HL-60 (cell line): ENCODE results near the gene ERCC1.

Experiments
- POLR2AphosphoS5 ChIP-seq: IDR thresholded peaks from 2 replicates; pipeline ENCODE4 v1.6.1; 2012; ENCODE audit warnings: low read depth
- TF ChIP-seq, protein P1 (sequence below): IDR thresholded peaks from one replicate; pipeline ENCODE4 v1.5.1; 2011; ENCODE audit warnings: low read length, control low read depth, inconsistent platforms; ENCODE audit not compliant: insufficient read depth

DNA sequence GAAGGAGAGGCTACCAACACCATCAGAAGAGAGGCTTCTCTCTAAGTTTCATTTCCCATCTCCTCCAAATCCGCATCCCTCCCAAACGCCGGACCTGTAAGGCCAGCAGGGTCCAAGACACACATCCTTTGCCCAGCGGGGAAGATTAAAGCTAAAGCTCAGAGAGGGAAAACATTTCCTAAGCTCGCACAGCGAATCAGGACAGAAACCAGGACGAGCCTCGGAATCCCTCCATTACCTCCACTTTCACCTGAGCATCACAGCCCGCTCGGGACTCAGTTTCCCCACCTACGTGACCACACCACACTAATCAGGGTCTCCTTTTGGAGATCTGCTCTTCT lies 43.4 kb upstream of the ERCC1 start:
- TF ChIP-seq, protein P1, sequence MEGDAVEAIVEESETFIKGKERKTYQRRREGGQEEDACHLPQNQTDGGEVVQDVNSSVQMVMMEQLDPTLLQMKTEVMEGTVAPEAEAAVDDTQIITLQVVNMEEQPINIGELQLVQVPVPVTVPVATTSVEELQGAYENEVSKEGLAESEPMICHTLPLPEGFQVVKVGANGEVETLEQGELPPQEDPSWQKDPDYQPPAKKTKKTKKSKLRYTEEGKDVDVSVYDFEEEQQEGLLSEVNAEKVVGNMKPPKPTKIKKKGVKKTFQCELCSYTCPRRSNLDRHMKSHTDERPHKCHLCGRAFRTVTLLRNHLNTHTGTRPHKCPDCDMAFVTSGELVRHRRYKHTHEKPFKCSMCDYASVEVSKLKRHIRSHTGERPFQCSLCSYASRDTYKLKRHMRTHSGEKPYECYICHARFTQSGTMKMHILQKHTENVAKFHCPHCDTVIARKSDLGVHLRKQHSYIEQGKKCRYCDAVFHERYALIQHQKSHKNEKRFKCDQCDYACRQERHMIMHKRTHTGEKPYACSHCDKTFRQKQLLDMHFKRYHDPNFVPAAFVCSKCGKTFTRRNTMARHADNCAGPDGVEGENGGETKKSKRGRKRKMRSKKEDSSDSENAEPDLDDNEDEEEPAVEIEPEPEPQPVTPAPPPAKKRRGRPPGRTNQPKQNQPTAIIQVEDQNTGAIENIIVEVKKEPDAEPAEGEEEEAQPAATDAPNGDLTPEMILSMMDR: no peak
- no peak for TF ChIP-seq POLR2AphosphoS5
